Mesenchymal stem cell (in vitro differentiated cells and primary cell): ENCODE results near the gene YIPF7.

Experiments
- DNase-seq: peaks from one replicate; pipeline ENCODE4 v3.0.0-alpha.2; 2013
- H2AFZ ChIP-seq: one replicate; pipeline ENCODE4 v1.6.1; 2013; ENCODE audit warnings: low read depth, mild to moderate bottlenecking, control low read depth, inconsistent platforms, low read length, moderate library complexity
- H2AK5ac ChIP-seq: 2 replicates; pipeline ENCODE4 v1.6.1; 2013; ENCODE audit warnings: low read length, moderate library complexity, mild to moderate bottlenecking, inconsistent platforms; ENCODE audit not compliant: severe bottlenecking
- H2BK120ac ChIP-seq: one replicate; pipeline ENCODE4 v1.6.1; 2013; ENCODE audit warnings: low read depth, mild to moderate bottlenecking, inconsistent platforms, low read length, moderate library complexity
- H2BK12ac ChIP-seq, 2 experiments: one replicate each; pipeline ENCODE4 v1.6.1; 2013; ENCODE audit warnings: inconsistent platforms in 2 of 2, low read length in 2 of 2, mild to moderate bottlenecking in 2 of 2, moderate library complexity in 2 of 2, control low read depth in 1 of 2
- H2BK15ac ChIP-seq: one replicate; pipeline ENCODE4 v1.6.1; 2013; ENCODE audit warnings: mild to moderate bottlenecking, low read depth, inconsistent platforms; ENCODE audit not compliant: poor library complexity, severe bottlenecking
- H2BK5ac ChIP-seq: 2 replicates; pipeline ENCODE4 v1.6.1; 2013; ENCODE audit warnings: low read depth, mild to moderate bottlenecking, low read length, control low read depth, inconsistent platforms; ENCODE audit not compliant: poor library complexity, severe bottlenecking
- H3K14ac ChIP-seq, 2 experiments: one replicate each; pipeline ENCODE4 v1.6.1; 2013; ENCODE audit warnings: inconsistent platforms in 2 of 2, low read length in 2 of 2, control low read depth in 1 of 2, mild to moderate bottlenecking in 1 of 2, moderate library complexity in 1 of 2
- H3K18ac ChIP-seq, 2 experiments: one replicate each; pipeline ENCODE4 v1.6.1; 2013; ENCODE audit warnings: inconsistent platforms in 2 of 2, low read length in 2 of 2, control low read depth in 1 of 2, low read depth in 1 of 2, mild to moderate bottlenecking in 1 of 2
- H3K23ac ChIP-seq, 2 experiments: one replicate each; pipeline ENCODE4 v1.6.1; 2013; ENCODE audit warnings: inconsistent platforms in 2 of 2, low read length in 2 of 2, mild to moderate bottlenecking in 2 of 2, moderate library complexity in 2 of 2, control low read depth in 1 of 2
- H3K27ac ChIP-seq: 2 replicates; pipeline ENCODE4 v1.5.1; 2013; ENCODE audit warnings: mild to moderate bottlenecking, moderate library complexity, low read length, control low read depth, inconsistent platforms; ENCODE audit not compliant: poor library complexity, severe bottlenecking
- H3K27me3 ChIP-seq, 2 experiments: 2 replicates each; pipeline versions ENCODE4 v1.6.1 to v1.7.0; 2013; ENCODE audit warnings: low read length in 2 of 2, mild to moderate bottlenecking in 2 of 2, moderate library complexity in 2 of 2, control low read depth in 1 of 2, inconsistent platforms in 1 of 2; ENCODE audit not compliant: control insufficient read depth in 1 of 2, insufficient read depth in 1 of 2
- H3K36me3 ChIP-seq, 2 experiments: 2 replicates each; pipeline versions ENCODE4 v1.6.1 to v1.7.0; 2013; ENCODE audit warnings: low read length in 2 of 2, control low read depth in 1 of 2, inconsistent platforms in 1 of 2, low read depth in 1 of 2, mild to moderate bottlenecking in 1 of 2; ENCODE audit not compliant: insufficient read depth in 2 of 2, control insufficient read depth in 1 of 2
- H3K4ac ChIP-seq, 2 experiments: one replicate each; pipeline ENCODE4 v1.6.1; 2013; ENCODE audit warnings: inconsistent platforms in 2 of 2, low read length in 2 of 2, mild to moderate bottlenecking in 2 of 2, moderate library complexity in 2 of 2, control low read depth in 1 of 2, low read depth in 1 of 2
- H3K4me1 ChIP-seq: 2 replicates; pipeline ENCODE4 v1.6.1; 2013; ENCODE audit warnings: low read depth, low read length, control low read depth; ENCODE audit not compliant: control insufficient read depth, insufficient read depth
- H3K4me2 ChIP-seq: 2 replicates; pipeline ENCODE4 v1.6.1; 2013; ENCODE audit warnings: low read length, mild to moderate bottlenecking, inconsistent platforms; ENCODE audit not compliant: poor library complexity, severe bottlenecking
- H3K4me3 ChIP-seq, 2 experiments: 2 replicates each; pipeline versions ENCODE4 v1.5.1 to v1.7.0; 2013; ENCODE audit warnings: low read length in 2 of 2, mild to moderate bottlenecking in 2 of 2, control low read depth in 1 of 2, low read depth in 1 of 2; ENCODE audit not compliant: insufficient read depth in 1 of 2
- H3K79me1 ChIP-seq: replicated peaks from 2 replicates; pipeline ENCODE4 v1.6.1; 2013; ENCODE audit warnings: mild to moderate bottlenecking, control low read depth, low read length, inconsistent platforms; ENCODE audit not compliant: poor library complexity, severe bottlenecking
- H3K9ac ChIP-seq: 2 replicates; pipeline ENCODE4 v1.7.0; 2013; ENCODE audit warnings: mild to moderate bottlenecking, low read length, moderate library complexity
- H3K9me3 ChIP-seq: 2 replicates; pipeline ENCODE4 v1.7.0; 2013; ENCODE audit warnings: mild to moderate bottlenecking, low read length; ENCODE audit not compliant: control insufficient read depth
- H4K8ac ChIP-seq: one replicate; pipeline ENCODE4 v1.6.1; 2013; ENCODE audit warnings: inconsistent platforms, mild to moderate bottlenecking, low read length, moderate library complexity
- H4K91ac ChIP-seq: one replicate; pipeline ENCODE4 v1.6.1; 2013; ENCODE audit warnings: mild to moderate bottlenecking, low read length, inconsistent platforms
- WGBS: methylation state at CpG from one replicate; pipeline ENCODE4 v1.1.7; 2013; ENCODE audit warnings: mixed read lengths; 5-methylcytosine and 5-hydroxymethylcytosine counted together

YIPF7 gene

GRCh38 chr4:44662623-44663005 is 11.2 kb upstream of the YIPF7 start:
- Histone ChIP-seq H3K9me3 (no peaks in the 10 kb centered on the region), H3K14ac (no peak overlapping the region), H3K4me2 (no peak overlapping the region), H3K4ac (no peak overlapping the region), H2AFZ (no peak overlapping the region), H3K18ac (no peak overlapping the region), H4K91ac (no peak overlapping the region), H2BK120ac (no peak overlapping the region), H2BK5ac (no peak overlapping the region), H3K27me3 (no peaks in the 10 kb centered on the region), H3K4me1 (no peaks in the 10 kb centered on the region), H2BK15ac (no peak overlapping the region), H3K27ac (no peak overlapping the region), H3K23ac (no peak overlapping the region), H3K9ac (no peak overlapping the region), H3K4me3 (no peak overlapping the region), H3K36me3 (no peaks in the 10 kb centered on the region), H4K8ac (no peak overlapping the region), H2BK12ac (no peak overlapping the region), H3K79me1 (no peaks in the 10 kb centered on the region), H2AK5ac (no peak overlapping the region)
- no peak for DNase-seq
- 73% methylated on average over 2 of the region's 2 CpGs for WGBS

GRCh38 chr4:44661940-44662622 is 10.7 kb upstream of the YIPF7 start:
- H2BK12ac ChIP-seq, result no peak overlapping the region
- WGBS, result no CpG with 5 or more reads among the region's 1 CpG
- H3K23ac ChIP-seq, result no peak overlapping the region
- H3K4ac ChIP-seq, result no peak overlapping the region
- H3K18ac ChIP-seq, result no peak overlapping the region
- no peak overlapping the region for H4K91ac ChIP-seq
- no peak for DNase-seq
- H3K9ac ChIP-seq, result no peak overlapping the region
- no peak overlapping the region for H2BK5ac ChIP-seq
- no peak overlapping the region for H2AK5ac ChIP-seq
- H4K8ac ChIP-seq, result no peak overlapping the region
- no peaks in the 10 kb centered on the region for H3K9me3 ChIP-seq
- no peaks in the 10 kb centered on the region for H3K36me3 ChIP-seq
- H3K14ac ChIP-seq, result no peak overlapping the region
- no peak overlapping the region for H2BK120ac ChIP-seq
- H3K4me2 ChIP-seq, result no peak overlapping the region
- no peak overlapping the region for H2AFZ ChIP-seq
- H2BK15ac ChIP-seq, result no peak overlapping the region
- no peak overlapping the region for H3K4me3 ChIP-seq
- H3K79me1 ChIP-seq, result no peaks in the 10 kb centered on the region
- no peaks in the 10 kb centered on the region for H3K27me3 ChIP-seq
- H3K27ac ChIP-seq, result no peak overlapping the region
- no peaks in the 10 kb centered on the region for H3K4me1 ChIP-seq

- Histone ChIP-seq H3K27ac (no peak overlapping the region), H2BK5ac (no peak overlapping the region), H3K4me2 (no peak overlapping the region), H3K9ac (no peak overlapping the region), H4K91ac (no peak overlapping the region), H3K9me3 (no peaks in the 10 kb centered on the region), H2BK12ac (no peak overlapping the region), H2AFZ (no peak overlapping the region), H4K8ac (no peak overlapping the region), H3K23ac (no peak overlapping the region), H3K14ac (no peak overlapping the region), H3K36me3 (no peaks in the 10 kb centered on the region), H3K4me3 (no peak overlapping the region), H2AK5ac (no peak overlapping the region), H2BK120ac (no peak overlapping the region), H3K4me1 (no peaks in the 10 kb centered on the region), H3K27me3 (no peaks in the 10 kb centered on the region), H2BK15ac (no peak overlapping the region), H3K79me1 (no peaks in the 10 kb centered on the region), H3K18ac (no peak overlapping the region), H3K4ac (no peak overlapping the region)
- 53% methylated on average over 3 of the region's 3 CpGs for WGBS
- DNase-seq, result no peak
Observed at GRCh38 chr4:44660396-44660795, 9.0 kb upstream of the YIPF7 start.

GRCh38 chr4:44652002-44652401 is 577 bp upstream of the YIPF7 start:
- no peak overlapping the region for H2BK12ac ChIP-seq
- no peak for DNase-seq
- no peak overlapping the region for H2BK15ac ChIP-seq
- no peak overlapping the region for H2AFZ ChIP-seq
- H2BK5ac ChIP-seq, result no peak overlapping the region
- H3K27me3 ChIP-seq, result no peaks in the 10 kb centered on the region
- no peak overlapping the region for H4K91ac ChIP-seq
- H3K4me3 ChIP-seq, result no peak overlapping the region
- 47% methylated on average over 1 of the region's 1 CpG for WGBS
- no peaks in the 10 kb centered on the region for H3K9me3 ChIP-seq
- H3K27ac ChIP-seq, result no peak overlapping the region
- H3K4me2 ChIP-seq, result no peak overlapping the region
- H3K4me1 ChIP-seq, result no peaks in the 10 kb centered on the region
- H3K14ac ChIP-seq, result no peak overlapping the region
- no peak overlapping the region for H2AK5ac ChIP-seq
- no peak overlapping the region for H3K18ac ChIP-seq
- H3K23ac ChIP-seq, result no peak overlapping the region
- H3K79me1 ChIP-seq, result no peaks in the 10 kb centered on the region
- H4K8ac ChIP-seq, result no peak overlapping the region
- no peak overlapping the region for H3K4ac ChIP-seq
- H3K36me3 ChIP-seq, result no peaks in the 10 kb centered on the region
- H3K9ac ChIP-seq, result no peak overlapping the region
- H2BK120ac ChIP-seq, result no peak overlapping the region
